K562 (cell line): Measurements from ENCODE around the gene LCA5L.

Source experiments
- BCLAF1 ChIP-seq, 2 experiments: fragments of 450-650 bp in 1 of 2; IDR thresholded peaks; 2 replicates each; pipeline ENCODE4 v1.6.1; 2011 to 2017; ENCODE audit warnings: low read depth in 2 of 2, antibody characterized with exemption in 1 of 2, borderline replicate concordance in 1 of 2, low read length in 1 of 2, mild to moderate bottlenecking in 1 of 2, mixed read lengths in 1 of 2; ENCODE audit not compliant: control insufficient read depth in 1 of 2
- CBX8 ChIP-seq: fragments of 200-600 bp; sonication (generic); IDR thresholded peaks from 2 replicates; pipeline ENCODE4 v1.6.1; 2012; ENCODE audit warnings: borderline replicate concordance, mixed run types, low read depth, mild to moderate bottlenecking, moderate library complexity, mixed read lengths, low read length, control low read depth, inconsistent platforms; ENCODE audit not compliant: poor library complexity, severe bottlenecking; ENCODE audit errors: extremely low read depth
- CTCF ChIP-seq, 3 experiments: IDR thresholded peaks in 2 of 3; conservative IDR thresholded peaks in 1 of 3; 2 replicates each; pipeline ENCODE4 v1.5.1; 2011 to 2012; ENCODE audit warnings: low read length in 3 of 3, mild to moderate bottlenecking in 3 of 3, control low read depth in 2 of 3, improper control_type of control experiment in 1 of 3, inconsistent platforms in 1 of 3, low read depth in 1 of 3, mixed read lengths in 1 of 3, moderate library complexity in 1 of 3; ENCODE audit not compliant: insufficient read depth in 2 of 3
- EP300 ChIP-seq: IDR thresholded peaks from 2 replicates; pipeline ENCODE4 v1.6.1; 2012; ENCODE audit warnings: low read length, improper control_type of control experiment
- TFE3 ChIP-seq: fragments of 450-650 bp; formaldehyde crosslinking; IDR thresholded peaks from 2 replicates; pipeline ENCODE4 v1.4.0; 2020; ENCODE audit warnings: mild to moderate bottlenecking, mixed read lengths
- ZBTB33 ChIP-seq: sonication (generic); formaldehyde crosslinking; IDR thresholded peaks from 2 replicates; pipeline ENCODE4 v1.8.1; 2023; ENCODE audit warnings: mild to moderate bottlenecking, missing genetic modification reagents
- ZFP36 ChIP-seq: fragments of 150-350 bp; IDR thresholded peaks from 2 replicates; pipeline ENCODE4 v1.6.1; 2018; ENCODE audit warnings: low read length, low read depth; ENCODE audit not compliant: partially characterized antibody

- TF ChIP-seq CBX8 (no peak), CTCF (IDR thresholded peaks at IDR 0.05 in 2 of 3, conservative IDR thresholded peaks at IDR 0.05 in 1 of 3; ENCODE audit: insufficient read depth in 2 of 3, low read depth in 1 of 3, low read length in 3 of 3) (no peak), EP300 (no peak), ZFP36 (no peak), ZBTB33 (no peak), TFE3 (CRISPR knock-in tag) (no peak), BCLAF1 (IDR thresholded peaks at IDR 0.05; ENCODE audit: borderline replicate concordance in 1 of 2, control insufficient read depth in 1 of 2, low read depth in 2 of 2, low read length in 1 of 2) (no peak)
Observed at GRCh38 chr21:39472786-39473185, 27.2 kb upstream of the LCA5L start.
